Measurements from ENCODE around the gene GCSAM.

Gene GCSAM

DNA sequence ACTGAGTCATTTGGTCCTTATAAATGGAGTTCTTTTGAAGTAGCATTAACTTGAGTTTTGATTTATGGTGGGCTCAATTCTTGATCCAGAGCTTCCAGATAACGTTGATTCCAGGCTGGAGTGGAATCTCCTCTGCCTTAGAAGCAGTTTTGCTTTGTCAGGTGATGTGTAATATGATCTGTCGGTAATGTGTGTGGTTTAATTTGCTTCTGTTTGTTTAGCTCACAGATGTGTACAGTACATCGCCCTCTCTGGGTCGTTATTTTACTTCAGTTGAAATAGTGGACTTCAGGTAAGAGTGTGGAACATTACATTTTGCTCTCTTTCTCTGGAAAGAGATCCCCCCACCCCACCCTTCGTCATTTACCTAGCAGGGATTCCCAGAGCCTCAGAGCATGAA lies 23.7 kb downstream of the GCSAM start:
- TF ChIP-seq, protein P1, sequence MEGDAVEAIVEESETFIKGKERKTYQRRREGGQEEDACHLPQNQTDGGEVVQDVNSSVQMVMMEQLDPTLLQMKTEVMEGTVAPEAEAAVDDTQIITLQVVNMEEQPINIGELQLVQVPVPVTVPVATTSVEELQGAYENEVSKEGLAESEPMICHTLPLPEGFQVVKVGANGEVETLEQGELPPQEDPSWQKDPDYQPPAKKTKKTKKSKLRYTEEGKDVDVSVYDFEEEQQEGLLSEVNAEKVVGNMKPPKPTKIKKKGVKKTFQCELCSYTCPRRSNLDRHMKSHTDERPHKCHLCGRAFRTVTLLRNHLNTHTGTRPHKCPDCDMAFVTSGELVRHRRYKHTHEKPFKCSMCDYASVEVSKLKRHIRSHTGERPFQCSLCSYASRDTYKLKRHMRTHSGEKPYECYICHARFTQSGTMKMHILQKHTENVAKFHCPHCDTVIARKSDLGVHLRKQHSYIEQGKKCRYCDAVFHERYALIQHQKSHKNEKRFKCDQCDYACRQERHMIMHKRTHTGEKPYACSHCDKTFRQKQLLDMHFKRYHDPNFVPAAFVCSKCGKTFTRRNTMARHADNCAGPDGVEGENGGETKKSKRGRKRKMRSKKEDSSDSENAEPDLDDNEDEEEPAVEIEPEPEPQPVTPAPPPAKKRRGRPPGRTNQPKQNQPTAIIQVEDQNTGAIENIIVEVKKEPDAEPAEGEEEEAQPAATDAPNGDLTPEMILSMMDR (IDR thresholded peaks at IDR 0.05; ENCODE audit: insufficient read depth, low read depth, low read length, missing control alignments), result no peak
- DNase-seq (ENCODE audit: low read depth), result no peak

DNA sequence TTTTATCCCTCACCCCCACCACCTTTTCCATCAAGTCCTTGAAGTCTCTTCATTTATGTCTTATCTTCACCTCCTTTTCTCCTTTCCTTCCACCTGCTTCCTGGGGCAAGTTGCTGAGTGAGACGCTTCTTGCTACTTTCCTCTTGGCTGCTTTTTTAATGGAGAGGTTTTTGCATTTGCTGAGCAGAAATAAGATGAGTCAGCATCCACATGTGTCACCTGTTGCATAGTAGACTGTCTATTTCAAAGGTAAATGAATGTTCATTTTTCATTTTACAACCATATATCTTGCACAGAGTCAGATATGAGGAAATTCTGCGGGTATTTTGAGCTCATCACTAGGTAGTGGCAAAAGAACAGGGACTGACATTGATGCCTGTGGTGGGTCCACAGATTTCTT lies 28.3 kb downstream of the GCSAM start:
- peak; percentile 43 for DNase-seq (ENCODE audit: low read depth)
- TF ChIP-seq, protein P1 (IDR thresholded peaks at IDR 0.05; ENCODE audit: insufficient read depth, low read depth, low read length, missing control alignments), result no peak
- no peak overlapping the region for H3K4me3 ChIP-seq (ENCODE audit: low read length)

More for the DNA sequence above, 23.7 kb downstream of the GCSAM start:
- H3K4me3 ChIP-seq (ENCODE audit: low read length), result no peak overlapping the region

DNA sequence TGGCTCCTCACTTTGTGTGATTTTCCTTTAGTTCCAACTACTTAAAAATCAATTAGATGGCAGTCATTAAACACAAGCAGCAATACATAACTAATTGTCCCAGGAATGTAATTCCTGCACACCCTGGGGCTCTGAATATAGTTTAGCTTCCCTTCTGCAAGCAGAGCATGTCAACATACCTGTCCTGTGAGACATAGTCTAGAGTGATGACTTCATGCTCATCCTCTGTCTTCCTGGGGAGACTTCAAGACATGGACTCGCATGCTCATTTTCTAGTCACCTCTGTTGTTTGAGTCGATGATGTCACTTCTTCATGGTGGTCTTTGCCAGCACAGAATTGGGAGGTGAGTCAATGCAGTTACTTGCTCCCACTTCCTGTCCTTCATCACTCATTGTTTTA lies 31.1 kb downstream of the GCSAM start:
- peak; percentile 98 for DNase-seq (ENCODE audit: low read depth)
- TF ChIP-seq, protein P1 (IDR thresholded peaks at IDR 0.05; ENCODE audit: insufficient read depth, low read depth, low read length, missing control alignments), result no peak
- H3K4me3 ChIP-seq (ENCODE audit: low read length), result no peak overlapping the region

DNA sequence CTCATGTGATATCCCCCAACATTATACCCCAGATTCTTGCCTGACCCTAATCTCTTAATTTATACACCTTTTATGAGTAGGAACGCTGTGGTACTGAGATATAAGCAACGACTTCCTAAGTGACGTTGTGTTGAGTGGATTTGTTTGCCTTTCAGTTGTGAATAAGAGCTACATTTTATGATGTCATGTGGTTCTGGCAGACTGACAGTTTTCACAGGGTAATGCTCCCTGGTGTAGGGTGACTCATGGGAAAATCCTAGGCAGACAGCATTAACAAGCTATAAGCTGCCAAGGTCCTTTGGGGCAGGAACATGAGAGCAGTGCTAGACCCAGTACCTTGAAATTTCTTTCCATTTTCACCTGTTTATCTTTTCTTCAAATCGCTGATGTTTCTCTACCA lies 35.7 kb downstream of the GCSAM start:
- no peak overlapping the region for H3K4me3 ChIP-seq (ENCODE audit: low read length)
- TF ChIP-seq, protein P1 (IDR thresholded peaks at IDR 0.05; ENCODE audit: insufficient read depth, low read depth, low read length, missing control alignments), result no peak
- peak; percentile 100 for DNase-seq (ENCODE audit: low read depth)

DNA sequence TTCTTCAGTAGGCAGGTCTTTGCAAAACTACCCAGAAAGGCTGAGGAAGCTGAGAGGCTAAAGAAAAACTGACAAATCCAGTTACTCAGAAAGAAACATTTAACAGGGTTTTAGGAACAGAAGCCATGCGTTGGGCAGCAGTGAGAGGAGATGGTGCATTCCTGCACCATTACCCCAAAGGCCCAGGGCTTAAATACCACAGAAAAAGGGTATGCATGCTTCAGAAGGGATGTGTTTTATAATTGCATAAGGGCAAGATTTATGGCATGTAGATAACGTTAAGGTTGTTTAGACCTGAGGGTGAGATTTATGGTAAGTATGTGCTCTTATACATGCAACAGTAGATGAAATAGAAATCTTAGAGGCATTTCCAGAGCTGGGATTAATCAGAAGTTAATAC lies 36.9 kb downstream of the GCSAM start:
- TF ChIP-seq, protein P1 (IDR thresholded peaks at IDR 0.05; ENCODE audit: insufficient read depth, low read depth, low read length, missing control alignments), result no peak
- DNase-seq (ENCODE audit: low read depth), result peak; percentile 35
- H3K4me3 ChIP-seq (ENCODE audit: low read length), result no peak overlapping the region

DNA sequence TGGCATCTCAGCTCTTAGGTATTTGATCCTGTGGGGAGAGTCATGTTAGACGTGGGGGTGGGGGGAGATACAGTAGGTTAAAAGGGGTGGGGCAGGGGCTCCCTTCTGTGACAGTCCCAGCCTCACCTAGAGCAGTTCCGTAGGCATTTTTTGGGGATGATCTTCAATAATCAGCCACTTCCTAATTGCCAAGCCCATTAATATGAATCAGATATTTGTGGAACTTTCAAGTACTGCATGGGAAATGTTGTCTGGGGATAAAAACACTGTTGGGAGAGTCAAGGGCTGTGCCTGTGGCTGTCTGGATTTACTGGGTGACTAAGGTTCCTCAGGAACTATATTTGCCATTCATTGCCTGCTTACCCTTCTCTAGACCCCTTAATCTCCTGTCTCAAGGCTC lies 37.3 kb downstream of the GCSAM start:
- H3K4me3 ChIP-seq (ENCODE audit: low read length), result no peak overlapping the region
- DNase-seq (ENCODE audit: low read depth), result peak; percentile 49
- TF ChIP-seq, protein P1 (IDR thresholded peaks at IDR 0.05; ENCODE audit: insufficient read depth, low read depth, low read length, missing control alignments), result no peak

DNA sequence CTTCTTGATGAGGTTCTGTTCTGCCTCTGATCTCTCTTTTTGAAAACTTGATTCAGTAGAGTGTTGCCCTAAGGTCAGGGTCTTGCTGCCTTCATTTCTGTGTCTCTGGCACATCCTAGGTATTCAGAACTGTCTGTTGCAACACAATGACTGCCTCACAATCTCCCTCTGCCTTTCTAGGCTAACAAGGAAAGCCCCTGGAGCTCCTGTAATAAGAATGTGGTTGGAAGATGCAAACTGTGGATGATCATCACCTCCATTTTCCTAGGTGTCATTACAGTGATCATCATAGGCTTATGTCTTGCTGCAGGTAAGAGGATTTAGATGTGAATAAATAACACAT lies 39.9 kb downstream of the GCSAM start:
- TF ChIP-seq, protein P1 (IDR thresholded peaks at IDR 0.05; ENCODE audit: insufficient read depth, low read depth, low read length, missing control alignments), result no peak
- no peak for DNase-seq (ENCODE audit: low read depth)
- H3K4me3 ChIP-seq (ENCODE audit: low read length), result no peak overlapping the region
